ENCODE results near the gene SYNPO2L.

GRCh38 chr10:73646598-73647041 lies 9.2 kb downstream of the SYNPO2L start:
- no peak for TF ChIP-seq ZNF274 (IDR thresholded peaks at IDR 0.05; ENCODE audit: borderline replicate concordance, low read depth, low read length)
- TF ChIP-seq, protein P1, sequence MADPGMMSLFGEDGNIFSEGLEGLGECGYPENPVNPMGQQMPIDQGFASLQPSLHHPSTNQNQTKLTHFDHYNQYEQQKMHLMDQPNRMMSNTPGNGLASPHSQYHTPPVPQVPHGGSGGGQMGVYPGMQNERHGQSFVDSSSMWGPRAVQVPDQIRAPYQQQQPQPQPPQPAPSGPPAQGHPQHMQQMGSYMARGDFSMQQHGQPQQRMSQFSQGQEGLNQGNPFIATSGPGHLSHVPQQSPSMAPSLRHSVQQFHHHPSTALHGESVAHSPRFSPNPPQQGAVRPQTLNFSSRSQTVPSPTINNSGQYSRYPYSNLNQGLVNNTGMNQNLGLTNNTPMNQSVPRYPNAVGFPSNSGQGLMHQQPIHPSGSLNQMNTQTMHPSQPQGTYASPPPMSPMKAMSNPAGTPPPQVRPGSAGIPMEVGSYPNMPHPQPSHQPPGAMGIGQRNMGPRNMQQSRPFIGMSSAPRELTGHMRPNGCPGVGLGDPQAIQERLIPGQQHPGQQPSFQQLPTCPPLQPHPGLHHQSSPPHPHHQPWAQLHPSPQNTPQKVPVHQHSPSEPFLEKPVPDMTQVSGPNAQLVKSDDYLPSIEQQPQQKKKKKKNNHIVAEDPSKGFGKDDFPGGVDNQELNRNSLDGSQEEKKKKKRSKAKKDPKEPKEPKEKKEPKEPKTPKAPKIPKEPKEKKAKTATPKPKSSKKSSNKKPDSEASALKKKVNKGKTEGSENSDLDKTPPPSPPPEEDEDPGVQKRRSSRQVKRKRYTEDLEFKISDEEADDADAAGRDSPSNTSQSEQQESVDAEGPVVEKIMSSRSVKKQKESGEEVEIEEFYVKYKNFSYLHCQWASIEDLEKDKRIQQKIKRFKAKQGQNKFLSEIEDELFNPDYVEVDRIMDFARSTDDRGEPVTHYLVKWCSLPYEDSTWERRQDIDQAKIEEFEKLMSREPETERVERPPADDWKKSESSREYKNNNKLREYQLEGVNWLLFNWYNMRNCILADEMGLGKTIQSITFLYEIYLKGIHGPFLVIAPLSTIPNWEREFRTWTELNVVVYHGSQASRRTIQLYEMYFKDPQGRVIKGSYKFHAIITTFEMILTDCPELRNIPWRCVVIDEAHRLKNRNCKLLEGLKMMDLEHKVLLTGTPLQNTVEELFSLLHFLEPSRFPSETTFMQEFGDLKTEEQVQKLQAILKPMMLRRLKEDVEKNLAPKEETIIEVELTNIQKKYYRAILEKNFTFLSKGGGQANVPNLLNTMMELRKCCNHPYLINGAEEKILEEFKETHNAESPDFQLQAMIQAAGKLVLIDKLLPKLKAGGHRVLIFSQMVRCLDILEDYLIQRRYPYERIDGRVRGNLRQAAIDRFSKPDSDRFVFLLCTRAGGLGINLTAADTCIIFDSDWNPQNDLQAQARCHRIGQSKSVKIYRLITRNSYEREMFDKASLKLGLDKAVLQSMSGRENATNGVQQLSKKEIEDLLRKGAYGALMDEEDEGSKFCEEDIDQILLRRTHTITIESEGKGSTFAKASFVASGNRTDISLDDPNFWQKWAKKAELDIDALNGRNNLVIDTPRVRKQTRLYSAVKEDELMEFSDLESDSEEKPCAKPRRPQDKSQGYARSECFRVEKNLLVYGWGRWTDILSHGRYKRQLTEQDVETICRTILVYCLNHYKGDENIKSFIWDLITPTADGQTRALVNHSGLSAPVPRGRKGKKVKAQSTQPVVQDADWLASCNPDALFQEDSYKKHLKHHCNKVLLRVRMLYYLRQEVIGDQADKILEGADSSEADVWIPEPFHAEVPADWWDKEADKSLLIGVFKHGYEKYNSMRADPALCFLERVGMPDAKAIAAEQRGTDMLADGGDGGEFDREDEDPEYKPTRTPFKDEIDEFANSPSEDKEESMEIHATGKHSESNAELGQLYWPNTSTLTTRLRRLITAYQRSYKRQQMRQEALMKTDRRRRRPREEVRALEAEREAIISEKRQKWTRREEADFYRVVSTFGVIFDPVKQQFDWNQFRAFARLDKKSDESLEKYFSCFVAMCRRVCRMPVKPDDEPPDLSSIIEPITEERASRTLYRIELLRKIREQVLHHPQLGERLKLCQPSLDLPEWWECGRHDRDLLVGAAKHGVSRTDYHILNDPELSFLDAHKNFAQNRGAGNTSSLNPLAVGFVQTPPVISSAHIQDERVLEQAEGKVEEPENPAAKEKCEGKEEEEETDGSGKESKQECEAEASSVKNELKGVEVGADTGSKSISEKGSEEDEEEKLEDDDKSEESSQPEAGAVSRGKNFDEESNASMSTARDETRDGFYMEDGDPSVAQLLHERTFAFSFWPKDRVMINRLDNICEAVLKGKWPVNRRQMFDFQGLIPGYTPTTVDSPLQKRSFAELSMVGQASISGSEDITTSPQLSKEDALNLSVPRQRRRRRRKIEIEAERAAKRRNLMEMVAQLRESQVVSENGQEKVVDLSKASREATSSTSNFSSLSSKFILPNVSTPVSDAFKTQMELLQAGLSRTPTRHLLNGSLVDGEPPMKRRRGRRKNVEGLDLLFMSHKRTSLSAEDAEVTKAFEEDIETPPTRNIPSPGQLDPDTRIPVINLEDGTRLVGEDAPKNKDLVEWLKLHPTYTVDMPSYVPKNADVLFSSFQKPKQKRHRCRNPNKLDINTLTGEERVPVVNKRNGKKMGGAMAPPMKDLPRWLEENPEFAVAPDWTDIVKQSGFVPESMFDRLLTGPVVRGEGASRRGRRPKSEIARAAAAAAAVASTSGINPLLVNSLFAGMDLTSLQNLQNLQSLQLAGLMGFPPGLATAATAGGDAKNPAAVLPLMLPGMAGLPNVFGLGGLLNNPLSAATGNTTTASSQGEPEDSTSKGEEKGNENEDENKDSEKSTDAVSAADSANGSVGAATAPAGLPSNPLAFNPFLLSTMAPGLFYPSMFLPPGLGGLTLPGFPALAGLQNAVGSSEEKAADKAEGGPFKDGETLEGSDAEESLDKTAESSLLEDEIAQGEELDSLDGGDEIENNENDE (IDR thresholded peaks at IDR 0.05; ENCODE audit: low read depth, low read length): no peak
- TF ChIP-seq, protein P2, sequence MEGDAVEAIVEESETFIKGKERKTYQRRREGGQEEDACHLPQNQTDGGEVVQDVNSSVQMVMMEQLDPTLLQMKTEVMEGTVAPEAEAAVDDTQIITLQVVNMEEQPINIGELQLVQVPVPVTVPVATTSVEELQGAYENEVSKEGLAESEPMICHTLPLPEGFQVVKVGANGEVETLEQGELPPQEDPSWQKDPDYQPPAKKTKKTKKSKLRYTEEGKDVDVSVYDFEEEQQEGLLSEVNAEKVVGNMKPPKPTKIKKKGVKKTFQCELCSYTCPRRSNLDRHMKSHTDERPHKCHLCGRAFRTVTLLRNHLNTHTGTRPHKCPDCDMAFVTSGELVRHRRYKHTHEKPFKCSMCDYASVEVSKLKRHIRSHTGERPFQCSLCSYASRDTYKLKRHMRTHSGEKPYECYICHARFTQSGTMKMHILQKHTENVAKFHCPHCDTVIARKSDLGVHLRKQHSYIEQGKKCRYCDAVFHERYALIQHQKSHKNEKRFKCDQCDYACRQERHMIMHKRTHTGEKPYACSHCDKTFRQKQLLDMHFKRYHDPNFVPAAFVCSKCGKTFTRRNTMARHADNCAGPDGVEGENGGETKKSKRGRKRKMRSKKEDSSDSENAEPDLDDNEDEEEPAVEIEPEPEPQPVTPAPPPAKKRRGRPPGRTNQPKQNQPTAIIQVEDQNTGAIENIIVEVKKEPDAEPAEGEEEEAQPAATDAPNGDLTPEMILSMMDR (IDR thresholded peaks at IDR 0.05 in 2 of 3, conservative IDR thresholded peaks at IDR 0.05 in 1 of 3; ENCODE audit: insufficient read depth in 2 of 3, low read depth in 1 of 3, low read length in 3 of 3): no peak
- TF ChIP-seq JUND (IDR thresholded peaks at IDR 0.05; ENCODE audit: borderline replicate concordance, low read depth, low read length): no peak
- TF ChIP-seq JUND (tag; IDR thresholded peaks at IDR 0.05; ENCODE audit: borderline replicate concordance, low read depth, low read length): no peak
- no peak for TF ChIP-seq ZBTB26 (CRISPR knock-in tag; IDR thresholded peaks at IDR 0.05)
- TF ChIP-seq TBP (optimal IDR thresholded peaks at IDR 0.05; ENCODE audit: low read depth, low read length): no peak
- TF ChIP-seq SP2 (IDR thresholded peaks at IDR 0.05; ENCODE audit: extremely low read depth, low read depth, low read length, poor library complexity, severe bottlenecking): no peak
- TF ChIP-seq, protein P3, sequence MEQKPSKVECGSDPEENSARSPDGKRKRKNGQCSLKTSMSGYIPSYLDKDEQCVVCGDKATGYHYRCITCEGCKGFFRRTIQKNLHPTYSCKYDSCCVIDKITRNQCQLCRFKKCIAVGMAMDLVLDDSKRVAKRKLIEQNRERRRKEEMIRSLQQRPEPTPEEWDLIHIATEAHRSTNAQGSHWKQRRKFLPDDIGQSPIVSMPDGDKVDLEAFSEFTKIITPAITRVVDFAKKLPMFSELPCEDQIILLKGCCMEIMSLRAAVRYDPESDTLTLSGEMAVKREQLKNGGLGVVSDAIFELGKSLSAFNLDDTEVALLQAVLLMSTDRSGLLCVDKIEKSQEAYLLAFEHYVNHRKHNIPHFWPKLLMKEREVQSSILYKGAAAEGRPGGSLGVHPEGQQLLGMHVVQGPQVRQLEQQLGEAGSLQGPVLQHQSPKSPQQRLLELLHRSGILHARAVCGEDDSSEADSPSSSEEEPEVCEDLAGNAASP (IDR thresholded peaks at IDR 0.05): no peak
- no peak for TF ChIP-seq HNRNPLL (IDR thresholded peaks at IDR 0.05; ENCODE audit: low read depth, low read length, poor library complexity, severe bottlenecking)
- TF ChIP-seq CEBPG (CRISPR knock-in tag; IDR thresholded peaks at IDR 0.05): no peak
- no peak for TF ChIP-seq CEBPG (tag; conservative IDR thresholded peaks at IDR 0.05 in 1 of 2, IDR thresholded peaks at IDR 0.05 in 1 of 2)
- TF ChIP-seq POLR2G (IDR thresholded peaks at IDR 0.05; ENCODE audit: low read depth, low read length): no peak
- no peak for TF ChIP-seq SMARCA4 (IDR thresholded peaks at IDR 0.05)
- TF ChIP-seq, protein P4, sequence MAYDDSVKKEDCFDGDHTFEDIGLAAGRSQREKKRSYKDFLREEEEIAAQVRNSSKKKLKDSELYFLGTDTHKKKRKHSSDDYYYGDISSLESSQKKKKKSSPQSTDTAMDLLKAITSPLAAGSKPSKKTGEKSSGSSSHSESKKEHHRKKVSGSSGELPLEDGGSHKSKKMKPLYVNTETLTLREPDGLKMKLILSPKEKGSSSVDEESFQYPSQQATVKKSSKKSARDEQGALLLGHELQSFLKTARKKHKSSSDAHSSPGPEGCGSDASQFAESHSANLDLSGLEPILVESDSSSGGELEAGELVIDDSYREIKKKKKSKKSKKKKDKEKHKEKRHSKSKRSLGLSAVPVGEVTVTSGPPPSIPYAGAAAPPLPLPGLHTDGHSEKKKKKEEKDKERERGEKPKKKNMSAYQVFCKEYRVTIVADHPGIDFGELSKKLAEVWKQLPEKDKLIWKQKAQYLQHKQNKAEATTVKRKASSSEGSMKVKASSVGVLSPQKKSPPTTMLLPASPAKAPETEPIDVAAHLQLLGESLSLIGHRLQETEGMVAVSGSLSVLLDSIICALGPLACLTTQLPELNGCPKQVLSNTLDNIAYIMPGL (CRISPR knock-in tag; IDR thresholded peaks at IDR 0.05): no peak
